Mesenchymal stem cell (in vitro differentiated cells and primary cell): ENCODE data around the gene RASD1.

ENCODE experiments used
- DNase-seq: peaks from one replicate; pipeline ENCODE4 v3.0.0-alpha.2; 2013
- H2AFZ ChIP-seq: one replicate; pipeline ENCODE4 v1.6.1; 2013; ENCODE audit warnings: low read depth, mild to moderate bottlenecking, control low read depth, inconsistent platforms, low read length, moderate library complexity
- H2AK5ac ChIP-seq: 2 replicates; pipeline ENCODE4 v1.6.1; 2013; ENCODE audit warnings: low read length, moderate library complexity, mild to moderate bottlenecking, inconsistent platforms; ENCODE audit not compliant: severe bottlenecking
- H2BK120ac ChIP-seq: one replicate; pipeline ENCODE4 v1.6.1; 2013; ENCODE audit warnings: low read depth, mild to moderate bottlenecking, inconsistent platforms, low read length, moderate library complexity
- H2BK12ac ChIP-seq, 2 experiments: one replicate each; pipeline ENCODE4 v1.6.1; 2013; ENCODE audit warnings: inconsistent platforms in 2 of 2, low read length in 2 of 2, mild to moderate bottlenecking in 2 of 2, moderate library complexity in 2 of 2, control low read depth in 1 of 2
- H2BK15ac ChIP-seq: one replicate; pipeline ENCODE4 v1.6.1; 2013; ENCODE audit warnings: mild to moderate bottlenecking, low read depth, inconsistent platforms; ENCODE audit not compliant: poor library complexity, severe bottlenecking
- H2BK5ac ChIP-seq: 2 replicates; pipeline ENCODE4 v1.6.1; 2013; ENCODE audit warnings: low read depth, mild to moderate bottlenecking, low read length, control low read depth, inconsistent platforms; ENCODE audit not compliant: poor library complexity, severe bottlenecking
- H3K14ac ChIP-seq, 2 experiments: one replicate each; pipeline ENCODE4 v1.6.1; 2013; ENCODE audit warnings: inconsistent platforms in 2 of 2, low read length in 2 of 2, control low read depth in 1 of 2, mild to moderate bottlenecking in 1 of 2, moderate library complexity in 1 of 2
- H3K18ac ChIP-seq, 2 experiments: one replicate each; pipeline ENCODE4 v1.6.1; 2013; ENCODE audit warnings: inconsistent platforms in 2 of 2, low read length in 2 of 2, control low read depth in 1 of 2, low read depth in 1 of 2, mild to moderate bottlenecking in 1 of 2
- H3K23ac ChIP-seq, 2 experiments: one replicate each; pipeline ENCODE4 v1.6.1; 2013; ENCODE audit warnings: inconsistent platforms in 2 of 2, low read length in 2 of 2, mild to moderate bottlenecking in 2 of 2, moderate library complexity in 2 of 2, control low read depth in 1 of 2
- H3K27ac ChIP-seq: 2 replicates; pipeline ENCODE4 v1.5.1; 2013; ENCODE audit warnings: mild to moderate bottlenecking, moderate library complexity, low read length, control low read depth, inconsistent platforms; ENCODE audit not compliant: poor library complexity, severe bottlenecking
- H3K27me3 ChIP-seq, 2 experiments: 2 replicates each; pipeline versions ENCODE4 v1.6.1 to v1.7.0; 2013; ENCODE audit warnings: low read length in 2 of 2, mild to moderate bottlenecking in 2 of 2, moderate library complexity in 2 of 2, control low read depth in 1 of 2, inconsistent platforms in 1 of 2; ENCODE audit not compliant: control insufficient read depth in 1 of 2, insufficient read depth in 1 of 2
- H3K36me3 ChIP-seq, 2 experiments: 2 replicates each; pipeline versions ENCODE4 v1.6.1 to v1.7.0; 2013; ENCODE audit warnings: low read length in 2 of 2, control low read depth in 1 of 2, inconsistent platforms in 1 of 2, low read depth in 1 of 2, mild to moderate bottlenecking in 1 of 2; ENCODE audit not compliant: insufficient read depth in 2 of 2, control insufficient read depth in 1 of 2
- H3K4ac ChIP-seq, 2 experiments: one replicate each; pipeline ENCODE4 v1.6.1; 2013; ENCODE audit warnings: inconsistent platforms in 2 of 2, low read length in 2 of 2, mild to moderate bottlenecking in 2 of 2, moderate library complexity in 2 of 2, control low read depth in 1 of 2, low read depth in 1 of 2
- H3K4me1 ChIP-seq: 2 replicates; pipeline ENCODE4 v1.6.1; 2013; ENCODE audit warnings: low read depth, low read length, control low read depth; ENCODE audit not compliant: control insufficient read depth, insufficient read depth
- H3K4me2 ChIP-seq: 2 replicates; pipeline ENCODE4 v1.6.1; 2013; ENCODE audit warnings: low read length, mild to moderate bottlenecking, inconsistent platforms; ENCODE audit not compliant: poor library complexity, severe bottlenecking
- H3K4me3 ChIP-seq, 2 experiments: 2 replicates each; pipeline versions ENCODE4 v1.5.1 to v1.7.0; 2013; ENCODE audit warnings: low read length in 2 of 2, mild to moderate bottlenecking in 2 of 2, control low read depth in 1 of 2, low read depth in 1 of 2; ENCODE audit not compliant: insufficient read depth in 1 of 2
- H3K79me1 ChIP-seq: replicated peaks from 2 replicates; pipeline ENCODE4 v1.6.1; 2013; ENCODE audit warnings: mild to moderate bottlenecking, control low read depth, low read length, inconsistent platforms; ENCODE audit not compliant: poor library complexity, severe bottlenecking
- H3K9ac ChIP-seq: 2 replicates; pipeline ENCODE4 v1.7.0; 2013; ENCODE audit warnings: mild to moderate bottlenecking, low read length, moderate library complexity
- H3K9me3 ChIP-seq: 2 replicates; pipeline ENCODE4 v1.7.0; 2013; ENCODE audit warnings: mild to moderate bottlenecking, low read length; ENCODE audit not compliant: control insufficient read depth
- H4K8ac ChIP-seq: one replicate; pipeline ENCODE4 v1.6.1; 2013; ENCODE audit warnings: inconsistent platforms, mild to moderate bottlenecking, low read length, moderate library complexity
- H4K91ac ChIP-seq: one replicate; pipeline ENCODE4 v1.6.1; 2013; ENCODE audit warnings: mild to moderate bottlenecking, low read length, inconsistent platforms
- WGBS: methylation state at CpG from one replicate; pipeline ENCODE4 v1.1.7; 2013; ENCODE audit warnings: mixed read lengths; 5-methylcytosine and 5-hydroxymethylcytosine counted together

The RASD1 gene

GRCh38 chr17:17503566-17504130 is 7.5 kb upstream of the RASD1 start:
- Histone ChIP-seq H3K14ac (no peak overlapping the region), H2BK12ac (no peak overlapping the region), H3K36me3 (peaks cover 0 to 4% of the 10 kb centered on the region in 2 experiments), H4K8ac (no peak overlapping the region), H2BK5ac (no peak overlapping the region), H3K27me3 (peaks cover 23 to 34% of the 10 kb centered on the region in 2 experiments), H3K18ac (no peak overlapping the region), H3K4ac (no peak overlapping the region), H3K79me1 (no peaks in the 10 kb centered on the region), H3K4me1 (no peaks in the 10 kb centered on the region), H3K27ac (no peak overlapping the region), H3K23ac (no peak overlapping the region), H3K4me3 (no peak overlapping the region), H2AFZ (no peak overlapping the region), H3K9ac (no peak overlapping the region), H4K91ac (no peak overlapping the region), H3K9me3 (no peaks in the 10 kb centered on the region), H2BK120ac (no peak overlapping the region), H3K4me2 (no peak overlapping the region), H2BK15ac (no peak overlapping the region), H2AK5ac (no peak overlapping the region)
- 89% methylated on average over 5 of the region's 7 CpGs for WGBS
- no peak for DNase-seq

- no peaks in the 10 kb centered on the region for H3K9me3 ChIP-seq
Observed at GRCh38 chr17:17502741-17503565, 6.8 kb upstream of the RASD1 start.

GRCh38 chr17:17500999-17501605 is 4.9 kb upstream of the RASD1 start:
- peaks cover 19 to 49% of the 10 kb centered on the region in 2 experiments for H3K27me3 ChIP-seq
- no peak overlapping the region for H2BK15ac ChIP-seq
- no peak overlapping the region for H3K18ac ChIP-seq
- no peak overlapping the region for H2AK5ac ChIP-seq
- H2BK12ac ChIP-seq, result no peak overlapping the region
- H3K79me1 ChIP-seq, result no peaks in the 10 kb centered on the region
- H2AFZ ChIP-seq, result no peak overlapping the region
- H3K14ac ChIP-seq, result no peak overlapping the region
- H3K4me2 ChIP-seq, result no peak overlapping the region
- no peak overlapping the region for H3K23ac ChIP-seq
- no peak overlapping the region for H3K4me3 ChIP-seq
- no peak overlapping the region for H2BK120ac ChIP-seq
- H3K27ac ChIP-seq, result no peak overlapping the region
- no peak overlapping the region for H3K4ac ChIP-seq
- no peaks in the 10 kb centered on the region for H3K9me3 ChIP-seq
- 68% methylated on average over 14 of the region's 14 CpGs for WGBS
- peaks cover 0 to 2% of the 10 kb centered on the region in 2 experiments for H3K36me3 ChIP-seq
- H3K4me1 ChIP-seq, result peaks cover 4% of the 10 kb centered on the region
- H4K91ac ChIP-seq, result no peak overlapping the region
- DNase-seq, result no peak
- H3K9ac ChIP-seq, result no peak overlapping the region
- H4K8ac ChIP-seq, result no peak overlapping the region
- no peak overlapping the region for H2BK5ac ChIP-seq

More at GRCh38 chr17:17502741-17503565, 6.8 kb upstream of the RASD1 start:
- Histone ChIP-seq H2AFZ (no peak overlapping the region), H3K4me2 (no peak overlapping the region), H4K91ac (no peak overlapping the region), H3K4me1 (no peaks in the 10 kb centered on the region), H2AK5ac (no peak overlapping the region), H2BK120ac (no peak overlapping the region), H4K8ac (no peak overlapping the region), H2BK15ac (no peak overlapping the region), H3K18ac (no peak overlapping the region), H3K23ac (no peak overlapping the region), H3K27ac (no peak overlapping the region), H3K4me3 (no peak overlapping the region), H3K4ac (no peak overlapping the region), H3K36me3 (peaks cover 0 to 3% of the 10 kb centered on the region in 2 experiments), H3K79me1 (no peaks in the 10 kb centered on the region), H3K9ac (no peak overlapping the region), H2BK5ac (no peak overlapping the region), H3K14ac (no peak overlapping the region), H3K27me3 (peaks cover 25 to 41% of the 10 kb centered on the region in 2 experiments), H2BK12ac (no peak overlapping the region)
- 92% methylated on average over 21 of the region's 21 CpGs for WGBS
- DNase-seq, result no peak
